HG02840 (cell line): Measurements from ENCODE around the gene NUP93.

Source experiments
- ATAC-seq: cut with Tn5 transposase; IDR thresholded peaks from one replicate; pipeline ENCODE4 v1.9.1; 2021; ENCODE audit warnings: mild to moderate bottlenecking, moderate library complexity, moderate number of reproducible peaks; ENCODE audit not compliant: unreplicated experiment, low FRiP score

Gene NUP93

DNA sequence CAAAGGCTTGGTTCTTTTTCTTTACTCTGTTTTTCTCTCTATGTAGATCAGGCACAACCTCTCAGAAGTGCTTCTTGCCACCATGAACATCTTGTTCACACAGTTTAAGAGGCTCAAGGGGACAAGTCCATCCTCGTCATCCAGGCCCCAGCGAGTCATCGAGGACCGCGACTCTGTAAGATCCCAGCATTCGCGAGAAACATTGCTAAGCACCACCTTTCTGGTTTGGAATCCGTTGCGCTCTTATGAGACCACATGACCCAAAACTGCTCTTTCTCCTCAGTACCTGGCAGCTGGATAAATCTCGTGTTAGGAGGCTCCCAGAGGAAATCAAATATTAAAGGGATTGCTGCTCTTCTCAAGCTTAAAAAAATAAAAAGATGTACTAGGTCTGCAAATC, 111.7 kb downstream of the NUP93 start:
- no peak for ATAC-seq

- no peak for ATAC-seq
These were observed 112.2 kb downstream of the NUP93 start for GRCh38 chr16:56842133-56842532.

DNA sequence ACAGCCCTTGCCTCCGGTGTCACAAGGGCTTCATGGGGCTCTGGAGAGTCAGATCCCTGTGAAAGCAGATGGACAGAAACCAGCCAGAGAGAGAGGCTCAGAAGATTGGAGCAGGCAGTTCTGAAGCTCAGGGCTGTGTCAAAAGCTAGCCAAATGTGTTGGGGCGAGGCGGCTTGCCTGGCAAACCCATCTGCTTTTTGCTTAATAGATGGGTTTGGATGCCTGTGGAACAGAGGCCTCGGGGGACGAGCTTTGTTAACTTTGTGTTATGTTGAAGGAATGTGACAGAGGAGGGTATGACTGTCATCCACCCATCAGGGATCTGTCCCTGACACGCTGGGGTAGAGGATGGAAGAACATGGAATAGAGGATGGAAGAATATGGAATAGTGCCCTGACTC, 114.1 kb downstream of the NUP93 start:
- ATAC-seq: no peak

DNA sequence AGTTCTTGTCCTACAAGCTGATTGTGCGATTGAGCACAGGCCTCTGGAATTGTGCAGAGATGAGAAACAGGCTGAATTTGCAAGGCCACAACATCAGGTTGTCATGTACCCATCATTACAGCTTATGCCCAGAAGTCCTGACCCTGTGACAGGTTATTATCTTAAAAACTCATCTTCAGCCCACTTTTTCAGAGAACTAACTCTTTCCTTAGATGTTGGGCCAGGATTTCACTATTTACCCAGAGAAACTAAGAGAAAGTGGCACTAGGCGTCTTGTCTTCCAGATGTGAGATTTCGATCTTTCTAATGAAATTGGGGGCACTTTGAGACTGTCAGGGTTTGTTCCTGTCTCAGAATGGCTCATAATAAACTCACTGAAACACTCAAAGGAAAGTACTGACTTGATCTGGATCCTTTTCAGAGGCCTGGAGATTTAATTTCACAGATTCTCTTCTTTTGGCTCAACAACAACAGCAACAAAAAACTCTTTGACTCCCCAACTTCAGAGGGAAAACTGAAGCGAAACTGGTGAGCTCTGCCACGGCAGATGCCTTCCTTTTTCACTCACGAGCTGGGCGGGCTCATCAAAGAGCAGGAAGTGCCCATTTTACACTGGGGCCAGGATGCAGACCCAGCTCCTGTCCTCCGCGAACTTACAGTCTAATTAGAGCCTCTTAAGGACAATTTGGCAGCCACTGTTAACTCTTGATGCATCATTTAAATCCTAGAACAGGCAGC, 117.4 kb downstream of the NUP93 start:
- ATAC-seq: no peak

DNA sequence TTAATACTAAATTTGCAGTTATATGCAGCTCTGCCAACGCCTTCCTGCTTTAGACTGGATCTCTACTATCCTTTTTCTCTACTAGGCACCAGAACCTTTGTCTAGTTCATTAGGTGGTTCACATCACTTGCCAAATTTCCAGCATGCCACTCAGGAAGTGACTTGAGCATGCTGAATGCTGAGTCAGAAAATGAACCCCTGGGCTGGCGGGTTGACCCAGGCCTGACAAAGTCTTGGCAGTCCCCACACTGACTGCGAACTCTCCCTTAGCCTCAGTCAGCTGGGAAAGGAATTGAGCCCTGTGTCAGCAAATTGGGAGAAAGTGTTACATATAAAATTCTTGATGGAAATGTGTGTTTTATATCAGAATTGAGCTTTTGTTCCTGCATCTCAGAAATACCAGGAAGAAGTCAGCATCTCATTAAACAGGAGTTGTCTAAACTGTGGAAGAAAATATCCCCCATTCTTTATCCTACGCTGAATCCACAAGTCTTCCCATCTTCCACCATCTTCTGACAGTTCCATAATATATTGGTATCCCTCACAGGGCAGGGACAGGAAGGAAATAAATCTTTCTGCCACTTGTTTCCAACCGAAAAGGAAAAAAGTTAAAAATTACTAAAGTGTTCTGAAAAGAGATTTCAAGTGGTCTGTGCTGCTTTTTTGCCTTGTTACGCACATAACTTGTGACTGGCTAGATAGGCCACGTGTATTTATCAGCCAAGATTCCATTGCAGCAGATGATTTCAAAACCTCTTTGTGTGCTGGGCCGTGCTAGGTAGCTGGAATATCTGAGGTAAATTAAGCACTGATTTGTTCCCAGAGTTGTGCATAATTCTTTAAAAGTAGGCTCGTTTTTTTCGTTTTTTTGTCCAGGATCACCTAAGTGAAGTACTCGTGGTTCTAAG, 118.4 kb downstream of the NUP93 start:
- no peak for ATAC-seq

DNA sequence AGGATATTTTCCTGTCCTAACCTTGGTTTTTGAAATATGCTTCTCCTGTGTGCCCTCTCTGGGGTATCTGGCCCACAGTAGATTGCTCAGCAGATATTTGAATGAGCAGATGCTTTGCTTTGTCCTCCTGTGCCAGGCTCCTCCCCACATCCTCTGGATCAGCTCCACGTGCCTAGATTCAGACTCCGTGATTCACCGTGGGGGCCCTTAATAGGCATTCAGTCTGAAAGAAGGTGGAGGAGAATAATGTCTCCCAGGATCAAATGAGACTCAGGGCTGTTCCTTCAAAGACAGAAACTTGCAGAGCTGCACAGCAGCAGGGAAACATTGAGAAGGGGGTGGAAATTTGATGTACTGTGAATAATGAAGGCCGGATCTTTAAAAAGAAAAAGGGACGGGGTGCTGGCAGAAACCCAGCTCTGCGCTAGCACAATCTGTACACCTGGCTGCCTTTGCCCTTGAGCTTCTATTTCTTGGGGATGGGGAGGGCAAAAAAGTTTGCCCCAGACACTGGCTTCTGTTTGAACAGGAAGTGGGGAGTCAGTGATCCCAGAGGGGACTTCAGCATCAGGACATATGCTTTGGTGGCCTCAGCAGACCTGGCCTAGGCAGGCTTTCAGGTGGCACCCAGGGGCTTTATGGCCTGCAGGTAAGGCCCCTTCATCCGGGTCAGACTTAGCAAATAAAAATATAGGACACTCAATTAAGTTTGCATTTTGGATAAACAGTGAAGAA, 119.2 kb downstream of the NUP93 start:
- ATAC-seq: no peak

DNA sequence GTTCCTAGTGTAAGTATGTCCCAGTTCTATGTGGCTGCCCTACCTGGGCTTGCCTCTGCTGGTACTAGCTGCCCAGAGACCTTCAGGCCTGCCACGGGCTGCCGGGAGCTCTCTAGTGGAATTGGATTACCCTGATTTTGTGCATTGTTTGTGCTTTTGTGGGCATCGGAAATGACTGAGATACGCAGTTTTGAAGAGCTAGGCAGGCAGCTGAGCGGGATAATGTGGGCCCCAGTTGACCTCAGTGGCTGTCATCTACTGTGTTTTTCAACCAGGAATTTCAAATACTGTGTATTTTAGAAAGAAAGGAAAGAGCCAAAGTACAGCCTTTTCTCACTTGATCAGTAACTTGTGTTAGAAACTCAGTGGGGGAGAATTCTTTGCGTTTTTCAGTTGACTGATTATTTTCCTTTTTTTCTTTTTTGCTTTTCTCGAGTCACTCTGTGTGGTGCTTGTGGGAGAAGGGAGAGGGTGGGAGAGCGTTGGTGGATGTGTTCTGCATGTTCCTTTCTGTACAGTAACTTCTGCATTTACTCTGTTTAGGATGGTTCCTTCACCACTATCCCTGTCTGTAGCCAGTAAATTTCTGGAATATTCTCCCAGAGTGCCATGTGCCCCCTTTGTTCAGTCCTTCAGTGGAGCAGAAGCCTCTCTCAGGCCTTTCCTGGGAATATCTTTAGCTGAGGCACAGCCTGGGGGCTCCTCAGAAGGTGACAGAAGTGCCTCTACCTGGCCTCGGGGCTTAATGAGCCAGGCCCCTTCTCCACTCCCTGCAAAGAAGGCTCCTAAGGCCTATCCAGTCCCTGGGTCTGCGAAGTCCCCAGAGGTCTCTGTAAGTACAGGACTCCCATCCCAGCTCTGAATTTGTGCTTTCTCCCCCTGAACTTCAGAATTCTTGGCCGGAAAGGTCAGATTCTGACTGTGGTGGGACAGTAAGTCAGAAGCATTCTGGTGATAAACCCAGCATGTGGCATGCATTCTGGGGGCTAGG, 120.1 kb downstream of the NUP93 start:
- no peak for ATAC-seq

DNA sequence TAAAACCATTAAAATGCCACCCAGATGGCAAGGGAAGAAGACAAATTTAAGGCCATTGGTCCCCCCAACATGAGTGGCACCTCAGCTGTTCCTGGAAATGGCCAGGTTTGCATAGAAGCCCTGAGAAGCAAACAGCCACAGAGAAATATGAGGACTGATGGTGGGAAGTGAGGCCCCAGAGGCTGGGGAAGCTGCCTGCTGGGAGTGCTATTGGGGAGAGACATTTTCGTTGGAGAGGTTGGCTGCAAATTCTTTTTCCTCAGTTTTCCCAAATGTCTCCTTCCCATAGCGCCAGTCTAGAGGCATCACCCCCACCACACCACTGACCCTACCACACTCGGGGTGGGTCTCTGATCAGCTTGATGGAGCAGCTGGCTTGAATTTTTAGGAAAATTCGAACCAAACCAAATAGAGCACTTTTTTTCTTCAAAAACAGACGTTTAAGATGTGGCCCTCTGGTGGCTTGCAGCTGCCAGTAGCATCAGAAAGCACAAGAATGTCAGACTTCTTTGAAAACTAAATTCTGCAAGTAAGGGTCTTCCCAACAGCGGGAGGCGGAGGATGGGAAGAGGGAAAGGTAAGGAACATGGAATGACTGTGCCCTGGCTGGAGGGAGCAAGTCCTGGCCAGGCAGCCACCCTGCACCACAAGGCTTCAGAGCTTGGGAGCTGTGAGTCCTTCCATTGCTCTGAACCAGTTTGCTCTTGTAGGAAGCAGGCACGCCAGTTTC, 121.9 kb downstream of the NUP93 start:
- no peak for ATAC-seq

- ATAC-seq: no peak
These were observed 122.4 kb downstream of the NUP93 start for GRCh38 chr16:56852401-56852730.

DNA sequence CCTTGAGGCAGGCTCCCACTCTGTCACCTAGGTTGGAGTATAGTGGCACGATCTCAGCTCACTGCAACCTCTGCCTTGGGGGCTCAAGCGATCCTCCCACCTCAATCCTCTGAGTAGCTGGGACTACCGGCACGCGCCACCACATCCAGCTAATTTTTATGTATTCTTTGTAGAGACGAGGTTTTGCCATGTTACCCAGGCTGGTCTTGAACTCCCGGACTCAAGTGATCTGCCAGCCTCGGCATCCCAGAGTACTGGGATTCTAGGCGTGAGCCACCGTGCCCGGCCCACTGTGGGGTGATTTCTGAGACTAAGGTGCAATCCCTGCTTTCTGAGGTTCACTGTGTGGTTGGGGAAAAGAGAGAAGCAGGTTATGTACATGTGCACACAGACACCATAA, 123.0 kb downstream of the NUP93 start:
- no peak for ATAC-seq

DNA sequence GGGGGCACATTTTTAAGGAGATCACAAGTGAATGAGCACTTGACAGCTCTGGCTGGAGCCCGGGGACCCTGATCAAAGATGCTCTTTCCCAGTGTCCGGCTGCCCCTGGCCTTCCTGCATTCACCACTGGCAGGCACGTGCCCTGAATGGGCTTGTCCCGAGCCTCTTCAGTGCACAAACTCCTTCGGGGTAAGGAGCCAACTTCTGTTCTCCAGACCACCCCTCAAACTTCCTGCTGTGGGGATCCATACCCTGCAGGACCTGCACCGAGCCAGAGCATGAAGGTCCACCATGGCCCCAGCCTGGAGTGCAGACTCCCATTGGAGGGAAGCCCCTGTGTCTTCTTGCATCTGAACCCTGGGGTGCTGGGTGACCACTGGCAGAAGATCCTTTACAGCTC, 125.3 kb downstream of the NUP93 start:
- no peak for ATAC-seq

DNA sequence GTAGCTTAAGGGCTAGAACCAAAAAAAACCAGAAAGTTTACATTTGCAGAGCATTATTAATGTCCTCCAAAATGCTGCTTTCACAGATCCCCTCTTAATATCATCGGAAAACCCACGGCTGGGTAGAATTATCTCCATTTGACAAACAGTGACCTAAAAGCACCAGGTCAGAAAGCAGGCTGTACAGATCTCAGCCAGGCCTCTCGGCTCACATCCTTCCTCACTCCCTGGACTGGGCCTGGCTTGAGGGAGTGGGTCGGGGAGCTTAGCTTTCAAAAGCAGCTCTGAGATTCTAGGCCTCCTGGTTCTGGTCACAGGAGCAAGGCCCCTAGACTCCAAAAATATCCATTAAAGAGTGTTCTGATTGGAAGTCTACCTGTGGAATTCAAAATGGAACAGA, 126.0 kb downstream of the NUP93 start:
- no peak for ATAC-seq

DNA sequence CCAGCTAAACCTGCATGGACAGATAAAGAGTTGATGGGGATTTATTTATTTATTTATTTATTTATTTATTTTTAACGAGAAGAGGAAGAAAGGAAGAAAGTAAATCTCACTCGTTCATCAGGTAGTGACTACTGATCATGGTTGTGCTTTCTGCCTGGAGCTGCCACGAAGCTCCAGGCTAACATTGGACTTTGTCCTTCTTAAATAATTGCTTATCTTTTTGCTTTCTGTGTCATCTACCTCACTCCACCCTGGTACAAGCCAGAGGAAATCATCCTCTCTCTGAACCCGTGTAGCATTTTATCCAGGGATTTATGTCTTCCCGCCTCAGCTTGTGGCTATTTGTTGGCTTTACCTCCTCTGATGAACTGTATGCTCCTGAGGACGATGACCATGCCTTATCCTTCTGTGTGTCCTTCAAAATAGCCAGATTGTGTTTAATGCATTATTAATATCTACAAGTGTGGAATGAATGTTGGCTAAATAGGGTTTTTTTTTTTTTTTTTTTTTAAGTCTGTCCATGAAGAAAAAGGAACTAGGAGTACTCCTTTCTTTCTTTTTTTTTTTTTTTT, 127.0 kb downstream of the NUP93 start:
- no peak for ATAC-seq

GRCh38 chr16:56858374-56858773, 128.4 kb downstream of the NUP93 start:
- ATAC-seq: no peak

- ATAC-seq: no peak
These were observed 129.7 kb downstream of the NUP93 start for GRCh38 chr16:56859636-56860035.

- ATAC-seq: peak; percentile 60
These were observed 130.5 kb downstream of the NUP93 start for GRCh38 chr16:56860226-56861020.

DNA sequence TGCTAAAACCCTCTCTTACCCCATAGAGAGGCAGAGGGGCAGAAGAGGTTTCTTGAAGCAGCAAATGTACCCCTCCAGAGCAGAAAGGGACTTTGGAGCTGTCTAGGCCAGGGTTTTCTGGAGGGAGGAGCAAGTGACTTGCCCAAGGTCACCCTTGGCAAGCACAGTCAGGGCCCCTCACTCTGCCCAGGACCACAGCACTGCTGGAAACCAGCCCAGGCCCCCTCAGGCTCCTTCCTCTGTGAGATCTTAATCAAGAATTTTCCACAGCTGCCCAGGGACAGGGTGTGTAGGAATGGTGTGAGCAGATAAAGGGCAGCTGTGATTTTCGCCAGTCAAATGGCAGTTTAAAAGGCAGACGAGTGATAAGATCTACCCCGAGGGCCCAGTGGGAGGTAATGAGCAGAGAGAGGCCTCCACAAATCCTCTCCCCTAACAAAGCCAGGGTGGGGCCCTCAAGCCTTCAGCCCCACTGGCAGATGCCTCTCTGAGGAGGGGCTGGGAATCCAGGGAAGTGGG, 131.2 kb downstream of the NUP93 start:
- ATAC-seq: no peak

- ATAC-seq: no peak
These were observed 131.8 kb downstream of the NUP93 start for GRCh38 chr16:56861756-56862155.
